SK-N-MC (cell line): ENCODE measurements around the gene WHAMM.

ENCODE experiments used
- EZH2 ChIP-seq: fragments of 200-600 bp; sonication (generic); IDR thresholded peaks from one replicate; pipeline ENCODE4 v1.6.1; 2017; ENCODE audit warnings: antibody characterized with exemption
- POLR2AphosphoS5 ChIP-seq: IDR thresholded peaks from 2 replicates; pipeline ENCODE4 v1.6.1; 2012; ENCODE audit warnings: mild to moderate bottlenecking, low read depth, low read length, borderline replicate concordance

- no peak for TF ChIP-seq EZH2
- no peak for TF ChIP-seq POLR2AphosphoS5
These were observed 22.6 kb downstream of the WHAMM start for GRCh38 chr15:82831894-82832600.
